HG03457 (cell line): ENCODE measurements around the gene ELOVL5.
A peak's percentile ranks its signal among the peaks of the same experiment; 100 is the strongest.
"Not testable (repeated sequence)": the region's sequence is repeated elsewhere in the genome, so short reads cannot be mapped to it uniquely, and the experiment has no call there.

ENCODE experiments used
- ATAC-seq: cut with Tn5 transposase; IDR thresholded peaks from one replicate; pipeline ENCODE4 v1.9.1; 2021; ENCODE audit warnings: moderate number of reproducible peaks; ENCODE audit not compliant: unreplicated experiment

ELOVL5 gene

DNA sequence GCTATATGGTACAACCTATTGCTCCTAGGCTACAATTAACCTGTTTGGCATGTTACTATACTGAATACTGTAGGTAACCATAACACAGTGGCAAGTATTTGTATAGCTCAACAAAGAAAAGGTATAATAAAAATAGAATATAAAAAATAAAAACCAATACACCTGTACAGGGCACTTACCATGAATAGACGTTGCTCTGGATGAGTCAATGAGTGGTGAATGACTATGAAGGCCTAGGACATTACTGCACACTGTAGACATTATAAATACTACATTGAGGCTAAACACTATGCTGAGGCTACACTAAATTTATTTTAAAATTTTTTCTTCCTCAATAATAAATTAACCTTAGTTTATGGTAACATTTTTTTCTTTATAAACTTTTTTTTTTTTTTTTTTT, 18.6 kb downstream of the ELOVL5 start:
- ATAC-seq = no peak

DNA sequence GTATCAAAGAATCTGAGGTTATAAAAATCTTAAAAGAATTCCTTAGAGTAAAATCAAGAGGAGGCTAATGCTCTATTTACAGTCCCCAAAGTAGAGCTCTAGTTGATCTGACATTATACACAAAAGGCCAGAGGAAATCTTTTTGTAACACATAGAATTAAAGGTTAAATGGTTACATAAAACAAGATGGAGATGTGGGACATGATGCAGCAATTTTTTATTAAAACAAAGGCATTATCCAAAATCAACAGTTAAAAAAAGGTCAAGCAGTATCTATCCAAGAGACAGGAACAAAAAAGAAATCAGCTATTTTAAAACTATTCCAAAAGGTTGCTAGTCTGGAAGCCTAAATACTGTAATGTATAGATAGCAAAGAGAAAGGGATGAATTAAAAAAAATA, 20.4 kb downstream of the ELOVL5 start:
- ATAC-seq = no peak

DNA sequence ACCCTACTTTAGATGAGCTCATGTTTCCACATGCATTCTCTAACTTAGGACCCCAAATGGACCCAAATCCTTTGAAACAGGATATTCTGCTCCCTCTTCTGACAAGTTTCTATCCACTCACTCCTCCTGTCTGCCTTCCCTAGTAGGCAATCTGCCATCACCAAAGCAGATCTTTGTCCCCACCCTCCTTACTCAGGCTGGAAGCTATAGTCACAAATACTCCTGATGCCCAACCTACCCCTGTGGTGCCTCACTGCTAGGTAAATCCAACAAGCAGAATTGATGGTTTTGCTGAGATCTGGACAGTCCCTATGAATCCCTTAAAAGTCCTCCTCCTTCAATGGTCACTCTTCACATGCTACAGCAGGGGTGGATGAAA, 21.7 kb downstream of the ELOVL5 start:
- no peak for ATAC-seq

DNA sequence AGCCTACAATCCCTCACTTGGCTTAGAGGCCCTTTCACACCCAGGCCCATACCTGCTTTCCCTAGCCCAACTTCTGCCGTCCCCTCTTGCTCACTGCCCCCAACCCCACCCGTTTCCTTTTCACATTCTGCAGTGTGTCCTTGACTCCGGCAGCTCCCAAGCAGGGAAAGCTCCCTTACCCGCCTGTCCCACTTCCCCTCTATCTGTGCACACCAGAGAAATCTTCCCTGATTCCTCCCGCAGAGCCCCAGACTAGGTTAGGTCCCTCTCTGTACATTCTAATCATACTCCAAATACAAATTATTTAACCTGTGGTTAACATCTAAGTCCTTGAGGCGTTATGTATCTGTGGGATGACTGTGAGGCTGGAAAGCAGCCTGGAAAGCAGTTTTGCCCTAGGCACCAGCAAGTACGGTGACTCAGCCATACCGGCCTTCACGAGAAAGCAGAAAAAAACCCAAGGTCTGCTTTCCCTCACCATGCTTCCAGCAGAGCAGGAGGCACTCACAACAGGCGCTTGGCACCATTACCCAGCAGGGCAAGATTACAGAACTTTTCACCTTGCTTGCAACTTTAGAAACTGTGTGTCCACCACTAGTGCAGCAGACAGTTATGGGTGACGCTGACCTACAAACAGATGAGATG, 22.3 kb downstream of the ELOVL5 start:
- no peak for ATAC-seq

DNA sequence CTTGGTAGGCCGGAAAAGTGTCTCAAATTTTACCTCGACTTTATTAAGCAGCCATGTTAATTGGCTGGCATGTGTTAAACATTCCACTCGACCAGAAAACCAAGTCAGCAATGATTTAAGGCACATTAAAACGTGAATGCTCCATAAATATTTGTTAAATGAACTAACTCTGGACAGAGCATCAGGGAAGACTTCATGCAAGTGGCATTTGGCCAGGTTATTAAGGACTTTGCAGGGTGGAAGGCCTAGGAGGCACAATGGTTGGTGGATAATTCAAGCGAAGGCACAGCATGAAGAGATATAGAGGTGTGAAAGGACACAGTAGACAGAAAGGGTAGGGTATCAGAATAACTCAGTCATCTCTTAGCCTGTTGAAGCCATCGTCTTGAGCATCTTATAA, 23.0 kb downstream of the ELOVL5 start:
- ATAC-seq = no peak

DNA sequence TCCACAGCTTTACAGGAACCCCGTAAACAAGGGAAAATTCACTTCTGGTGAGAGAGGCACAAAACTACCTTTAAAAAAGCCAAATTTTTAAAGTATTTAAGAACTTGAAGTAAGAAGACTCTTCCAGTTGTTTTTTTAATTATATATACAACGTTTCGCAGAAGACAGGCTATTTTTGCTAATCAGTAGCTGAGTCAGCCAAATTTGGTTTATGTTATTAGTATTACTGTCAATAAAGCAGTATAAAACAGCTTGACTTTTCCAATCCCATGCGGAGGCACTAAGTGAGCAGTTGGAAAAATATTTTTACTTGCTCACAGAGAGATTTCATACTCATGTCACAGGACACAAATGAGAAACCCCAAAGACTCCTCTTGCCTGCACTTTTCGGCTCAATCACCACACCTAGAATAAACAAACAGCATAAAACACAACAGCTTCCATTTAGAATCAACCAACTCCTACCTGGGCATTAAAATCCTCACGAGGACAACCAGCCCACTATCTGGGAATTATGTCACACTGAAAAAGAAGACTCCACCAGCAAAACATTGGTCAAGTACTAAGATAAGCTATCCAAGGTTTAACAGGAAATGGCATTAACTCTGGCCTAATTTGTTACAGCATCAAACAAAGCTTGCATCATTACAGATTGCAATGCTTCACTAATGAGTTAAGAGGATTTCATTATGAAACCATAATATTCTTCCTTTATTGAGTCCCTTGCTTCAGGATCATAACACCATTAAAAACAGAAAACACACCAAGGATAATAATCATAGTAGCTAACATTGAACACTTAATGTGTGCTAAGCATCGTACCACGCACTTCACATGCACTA, 26.3 kb downstream of the ELOVL5 start:
- ATAC-seq = no peak

DNA sequence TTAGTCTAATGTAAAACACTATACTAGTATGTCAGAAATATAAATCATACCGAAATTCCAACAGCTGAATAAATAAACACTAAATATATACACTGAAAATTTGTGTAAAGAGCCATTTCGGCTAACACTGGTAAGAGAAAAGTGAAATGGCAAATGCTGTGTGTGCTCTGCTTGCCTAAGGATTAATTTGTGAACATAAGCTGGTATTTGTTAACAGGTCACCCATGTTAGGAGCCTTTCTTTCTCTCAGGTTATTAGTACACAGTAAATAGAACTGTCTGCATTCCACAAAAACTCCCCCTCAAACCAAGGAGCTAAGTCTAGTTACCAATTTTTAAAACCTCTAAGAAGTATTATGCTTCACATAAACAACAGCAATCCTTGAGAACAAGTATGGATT, 27.0 kb downstream of the ELOVL5 start:
- no peak for ATAC-seq

DNA sequence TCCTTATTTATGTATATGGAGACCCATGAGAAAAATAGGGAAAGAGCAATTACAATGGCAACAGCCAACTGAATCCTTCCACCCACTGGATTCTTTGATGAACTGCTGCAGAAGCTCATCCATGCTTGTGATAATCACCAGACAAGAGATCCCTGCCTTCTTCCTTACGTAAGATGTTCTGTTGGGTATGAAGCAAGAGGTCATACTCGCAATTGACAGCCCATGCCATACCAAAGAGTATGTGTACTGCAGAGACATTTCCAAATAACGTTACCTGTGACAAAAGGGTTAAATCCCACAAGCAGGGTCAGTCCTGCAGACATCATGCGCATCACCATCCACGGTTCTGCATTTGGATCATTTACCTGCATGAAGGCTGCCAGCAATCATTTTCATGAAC, 27.8 kb downstream of the ELOVL5 start:
- ATAC-seq = no peak

DNA sequence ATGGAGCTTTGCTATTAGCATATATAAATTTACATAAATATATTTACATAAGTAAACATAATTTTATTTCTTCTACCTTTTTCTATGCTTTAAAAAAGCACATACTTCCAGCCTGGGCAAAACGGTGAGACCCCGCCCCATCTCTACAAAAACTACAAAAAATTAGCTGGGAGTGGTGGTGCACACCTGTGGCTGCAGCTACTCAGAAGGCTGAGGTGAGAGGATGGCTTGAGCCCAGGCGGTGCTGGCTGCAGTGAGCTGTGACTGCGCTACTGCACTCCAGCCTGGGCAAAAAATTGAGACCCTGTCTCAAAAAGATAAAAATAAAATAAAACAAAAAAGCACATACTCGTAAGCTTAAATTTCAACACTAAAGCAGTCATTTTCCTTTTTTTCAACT, 30.3 kb downstream of the ELOVL5 start:
- ATAC-seq = no peak

DNA sequence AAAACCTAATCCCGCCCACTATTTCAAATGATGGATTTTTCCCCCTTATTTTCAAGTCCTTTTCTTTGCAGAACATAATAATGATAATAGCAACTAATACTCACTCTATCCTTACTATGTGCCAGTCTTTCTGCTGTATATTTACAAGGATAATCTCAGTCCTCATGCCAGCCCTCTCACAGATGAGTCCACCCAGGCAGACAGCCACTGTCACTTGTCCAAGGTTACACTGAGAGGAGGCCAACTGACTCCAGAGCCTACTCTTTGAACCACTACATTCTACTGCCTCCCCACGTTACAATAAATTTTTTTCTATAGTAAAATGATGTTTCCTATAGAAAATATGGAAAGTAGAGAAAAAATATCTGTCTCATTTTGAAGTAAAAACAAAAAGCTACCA, 30.9 kb downstream of the ELOVL5 start:
- ATAC-seq = no peak

DNA sequence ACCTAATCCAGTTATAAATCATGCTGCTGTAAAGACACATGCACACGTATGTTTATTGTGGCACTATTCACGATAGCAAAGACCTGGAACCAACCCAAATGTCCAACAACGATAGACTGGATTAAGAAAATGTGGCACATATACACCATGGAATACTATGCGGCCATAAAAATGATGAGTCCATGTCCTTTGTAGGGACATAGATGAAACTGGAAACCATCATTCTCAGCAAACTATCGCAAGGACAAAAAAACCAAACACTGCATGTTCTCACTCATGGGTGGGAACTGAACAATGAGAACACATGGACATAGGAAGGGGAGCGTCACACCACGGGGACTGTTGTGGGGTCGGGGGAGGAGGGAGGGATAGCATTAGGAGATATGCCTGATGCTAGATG, 31.5 kb downstream of the ELOVL5 start:
- not testable (repeated sequence) for ATAC-seq

DNA sequence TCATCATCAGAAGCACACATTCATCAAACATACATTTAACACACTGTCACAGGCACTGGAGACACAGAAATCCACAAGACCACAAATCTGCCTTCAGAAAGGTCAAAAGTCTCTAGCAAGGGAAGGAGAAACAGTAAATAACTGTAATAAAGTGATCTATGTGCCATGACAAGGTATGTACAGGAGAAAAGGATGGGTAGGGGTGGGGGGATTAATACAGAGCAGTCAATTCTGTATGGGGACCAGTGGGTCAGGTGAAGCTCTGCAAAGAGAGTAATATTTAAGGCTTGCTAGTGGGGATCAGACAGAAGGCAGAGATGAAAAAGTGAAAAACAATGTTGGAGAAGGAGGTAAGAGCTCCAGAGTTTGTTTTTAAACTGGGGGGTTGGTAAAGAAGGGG, 32.6 kb downstream of the ELOVL5 start:
- ATAC-seq = no peak

DNA sequence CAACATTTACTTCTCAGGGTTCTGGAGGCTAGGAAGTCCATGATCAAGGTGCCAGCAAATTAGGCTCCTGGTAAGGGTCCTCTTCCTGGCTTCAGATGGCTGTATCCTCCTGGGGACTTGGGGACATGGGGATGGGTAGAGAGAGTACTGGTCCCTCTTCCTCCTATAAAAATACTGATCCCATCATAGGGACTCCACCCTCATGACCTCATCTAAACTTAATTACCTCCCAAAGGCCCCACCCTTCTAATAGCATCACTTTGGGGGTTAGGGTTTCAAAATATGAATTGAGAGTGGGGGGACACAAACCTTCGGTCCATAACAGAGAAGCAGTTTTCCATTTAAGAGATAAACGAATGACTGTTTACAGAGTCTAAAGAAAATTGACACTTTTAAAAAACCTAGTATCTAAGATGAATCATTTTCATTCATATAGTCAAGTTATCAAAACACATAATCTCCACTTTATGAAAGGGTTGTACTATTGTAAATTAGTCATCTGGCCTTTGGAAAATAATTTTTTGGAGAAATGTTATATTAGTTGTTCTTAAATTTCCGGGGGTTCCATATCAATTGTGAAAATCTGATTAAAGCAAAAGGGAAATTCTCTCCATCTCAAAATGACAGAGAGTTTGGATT, 33.5 kb downstream of the ELOVL5 start:
- ATAC-seq = no peak

DNA sequence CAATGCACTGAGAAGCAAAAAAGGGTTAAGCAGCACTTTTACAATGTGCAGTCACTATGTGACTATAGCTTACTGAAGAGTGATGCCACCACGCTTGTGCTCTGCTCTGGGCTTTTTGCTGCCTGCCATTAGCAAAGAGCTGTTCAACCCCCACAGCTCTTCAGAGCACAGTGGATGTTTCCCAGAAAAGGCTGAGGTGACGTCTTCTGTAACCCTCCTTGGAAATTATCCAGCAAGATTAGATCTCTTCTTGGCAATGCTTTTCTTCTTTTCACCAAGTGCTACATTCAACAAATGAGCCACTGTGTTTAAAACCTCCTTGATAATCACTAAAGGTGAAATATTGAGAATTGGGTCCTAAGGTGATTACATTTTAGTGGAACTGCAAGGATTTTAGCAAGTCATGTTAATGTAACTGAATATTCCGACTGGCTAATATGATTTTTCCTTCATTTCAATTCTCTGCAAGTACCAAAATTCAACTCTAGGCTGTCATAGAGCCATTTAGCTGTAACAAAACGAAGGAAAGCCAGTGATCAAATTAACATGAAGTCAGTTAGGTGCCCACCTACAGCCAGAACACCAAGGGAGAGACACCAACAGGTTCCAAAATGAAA, 34.9 kb downstream of the ELOVL5 start:
- ATAC-seq = no peak

DNA sequence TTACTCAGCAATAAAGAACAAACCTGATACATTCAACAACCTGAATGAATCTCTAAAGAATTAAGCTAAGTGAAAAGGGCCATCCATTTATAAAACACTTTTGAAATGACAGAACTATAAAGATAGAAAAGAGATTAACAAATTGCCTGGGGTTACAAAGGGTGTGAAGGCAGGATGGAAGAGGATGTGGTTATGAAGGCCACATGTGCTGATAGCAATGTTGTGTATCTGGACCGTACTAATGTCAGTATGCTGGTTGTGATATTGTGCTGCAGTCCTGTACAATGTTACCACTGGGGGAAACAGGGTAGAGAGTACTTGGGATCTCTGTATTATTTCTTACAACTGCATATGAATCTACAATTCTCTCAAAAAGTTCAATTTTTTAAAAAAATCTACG, 36.4 kb downstream of the ELOVL5 start:
- ATAC-seq = no peak

DNA sequence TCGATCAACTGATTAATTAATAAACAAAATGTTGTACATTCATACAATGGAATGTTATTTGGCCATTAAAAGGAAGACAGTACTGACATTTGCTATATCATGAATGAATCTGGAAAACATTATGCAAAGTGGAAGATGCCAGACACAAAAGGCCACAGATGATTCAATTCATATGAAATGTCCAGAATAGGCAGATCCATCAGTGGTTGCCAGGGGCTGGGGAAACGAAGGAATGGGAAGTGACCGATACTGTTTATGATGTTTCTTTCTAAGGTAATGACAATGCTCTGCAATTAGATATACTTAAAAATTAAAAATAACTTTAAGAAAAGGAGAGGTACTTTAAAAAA, 37.2 kb downstream of the ELOVL5 start:
- no peak for ATAC-seq

DNA sequence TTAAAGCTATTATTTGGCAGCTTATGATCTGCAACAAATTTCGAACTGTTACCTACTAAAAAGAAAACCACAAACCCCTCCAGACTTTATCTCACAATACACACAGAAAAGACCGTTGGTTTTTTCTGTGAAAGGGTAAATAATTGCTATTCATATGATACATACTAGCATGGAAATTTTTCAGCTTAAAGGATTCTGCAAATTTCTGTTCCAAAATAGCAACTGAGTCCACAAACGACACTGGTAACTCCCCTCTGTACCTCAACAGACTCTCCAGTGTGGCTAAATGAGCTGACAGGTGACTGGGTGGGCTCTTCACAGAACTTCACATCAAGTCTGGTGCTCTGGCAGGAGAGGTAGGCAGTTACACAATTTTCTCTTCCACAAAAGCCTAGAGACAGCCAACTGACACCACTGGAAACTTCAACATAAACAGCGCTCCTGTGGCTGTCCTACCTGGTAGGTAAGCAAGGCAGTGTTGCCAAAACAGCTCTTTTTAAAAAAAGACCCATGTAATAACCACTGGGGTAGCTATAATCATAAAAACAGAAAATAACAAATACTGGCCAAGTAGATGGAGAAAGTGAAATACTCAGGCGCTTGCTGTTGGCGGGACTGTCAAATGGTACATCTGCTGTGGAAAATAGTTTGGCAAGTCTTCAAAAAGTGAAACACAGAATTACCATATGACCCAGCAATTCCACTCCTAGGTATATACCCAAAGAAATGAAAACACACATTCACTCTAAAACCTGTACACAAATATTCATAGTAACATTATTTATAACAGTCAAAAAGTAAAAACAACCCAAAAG, 37.8 kb downstream of the ELOVL5 start:
- ATAC-seq = no peak

DNA sequence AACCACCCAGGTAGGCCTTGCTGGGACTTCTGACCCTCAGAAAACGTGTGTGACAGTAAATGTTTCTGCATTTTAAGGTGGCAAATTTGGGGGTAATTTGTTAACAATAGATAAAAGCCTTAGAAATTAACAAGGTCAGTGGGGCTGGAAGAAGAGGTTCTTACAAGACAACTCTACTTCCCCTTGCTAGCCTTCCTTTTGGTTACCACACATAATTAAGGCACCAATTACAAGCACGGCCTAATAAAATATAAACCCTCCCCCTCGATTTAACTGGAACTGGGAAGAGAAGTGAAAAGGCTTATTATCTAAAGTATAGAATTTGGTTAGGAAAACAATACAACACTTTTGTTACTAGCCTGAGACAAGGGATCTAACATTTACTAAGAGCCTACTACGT, 38.8 kb downstream of the ELOVL5 start:
- no peak for ATAC-seq

DNA sequence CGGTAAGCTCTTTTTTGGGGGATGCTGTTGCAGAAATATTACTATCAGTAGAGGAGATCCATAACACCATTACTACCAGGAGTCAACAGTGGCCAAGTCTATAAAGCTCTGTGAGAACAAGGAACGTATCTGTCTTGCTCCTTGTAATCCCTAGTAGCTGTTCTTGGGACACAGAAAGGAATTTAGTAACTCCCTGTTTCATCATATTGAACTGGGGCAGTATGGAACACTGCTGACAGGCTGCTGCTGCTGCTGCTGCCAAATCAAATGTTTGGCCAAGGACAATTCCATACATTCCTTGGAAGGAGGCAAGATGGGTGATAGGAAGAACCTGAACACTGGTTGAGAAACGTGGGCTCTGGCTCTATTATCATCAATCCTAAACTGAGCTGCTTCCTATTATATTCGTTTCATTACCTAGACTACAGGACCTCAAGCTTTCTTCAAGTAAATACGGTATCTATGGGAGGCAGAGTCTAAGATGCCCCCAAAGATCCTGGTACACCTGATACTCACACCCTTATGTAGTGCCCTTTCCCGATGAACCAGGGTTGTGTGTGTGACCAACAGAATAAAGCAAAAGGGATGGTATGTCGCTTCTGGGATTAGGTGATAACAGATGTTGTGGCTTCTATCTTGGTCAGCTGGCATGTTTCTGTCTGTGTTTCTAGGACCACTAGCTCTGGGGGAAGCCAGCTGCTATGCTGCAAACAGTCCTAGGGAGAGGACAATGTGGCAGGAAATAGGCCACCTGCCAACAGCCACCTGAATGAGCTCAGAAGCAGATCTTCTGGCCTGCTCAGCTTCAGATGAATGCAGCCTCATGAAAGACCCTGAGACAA, 39.5 kb downstream of the ELOVL5 start:
- ATAC-seq = peak; percentile 68

DNA sequence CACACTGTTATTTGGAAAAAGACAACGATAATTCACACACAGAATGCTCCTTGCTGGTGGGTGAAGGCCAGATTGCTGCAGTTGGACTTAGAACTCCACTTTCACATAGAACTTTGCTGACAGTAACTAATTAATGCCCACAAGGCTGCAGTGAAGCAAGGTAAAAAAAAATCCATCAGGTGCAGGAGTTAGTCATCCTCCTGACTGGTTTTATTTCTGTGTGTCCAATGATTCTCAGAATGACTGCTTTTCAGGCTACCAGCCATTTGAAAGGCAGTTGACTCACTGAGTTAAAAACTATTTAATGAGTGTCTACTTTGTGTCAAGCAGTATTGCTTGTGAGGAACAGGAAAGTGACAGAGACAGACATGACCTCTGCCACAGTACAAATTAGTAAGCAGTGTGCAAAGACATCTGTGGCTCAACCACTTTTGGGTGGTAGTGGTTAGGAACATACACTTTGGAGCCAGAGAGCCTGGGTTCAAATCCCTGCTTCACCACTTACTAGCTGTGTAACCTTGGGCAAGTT, 41.9 kb downstream of the ELOVL5 start:
- peak; percentile 56 for ATAC-seq
